ENCODE results near the gene JAML. TPM values are rescaled to one million over a fixed set of nuclear protein-coding genes. Genes with fewer than 3 reads are reported as not detected.

The JAML gene
- total RNA-seq, 4 donors from 2014 or later = 3.2 to 15.1 (median 8.0) TPM

DNA sequence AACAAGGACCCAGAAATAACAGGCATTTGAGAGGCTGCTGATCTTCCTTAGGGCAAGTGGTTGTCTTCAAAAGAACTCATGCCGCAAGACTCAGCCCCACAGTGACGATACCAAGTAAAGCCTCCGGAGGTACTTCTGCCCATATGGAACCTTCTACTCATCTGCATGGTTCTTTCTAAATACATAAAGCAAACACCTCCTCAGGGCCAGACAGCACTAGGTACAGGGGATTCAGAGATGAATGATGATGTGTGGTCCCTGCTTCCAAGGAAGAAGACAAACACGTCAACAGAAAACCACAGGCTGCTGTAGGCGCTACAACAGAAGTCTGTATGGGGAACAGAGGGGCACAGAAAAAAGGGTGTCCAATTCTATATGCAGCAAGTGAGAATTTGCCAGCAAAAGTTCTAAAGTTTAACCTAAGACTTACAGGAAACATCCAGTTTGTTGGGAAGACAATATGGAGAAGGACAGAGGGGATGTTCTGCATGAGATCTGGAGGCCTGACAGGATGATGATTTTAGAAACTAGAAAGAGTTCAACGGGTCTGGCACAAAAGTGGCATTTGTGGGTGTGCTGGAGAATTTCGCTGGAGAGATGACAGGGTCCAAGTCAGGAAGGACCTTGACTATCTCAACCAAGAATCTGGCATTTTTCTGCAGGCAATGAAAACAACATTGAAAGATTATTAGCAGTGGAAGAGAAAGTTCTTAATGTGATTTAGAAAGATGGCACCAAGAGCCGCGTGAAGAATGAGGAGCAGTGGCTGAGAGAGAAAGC is 23.7 kb downstream of the JAML start:
- peak overlapping the region in 1 of 4 donors; percentile 74 for H3K27ac ChIP-seq
- intact Hi-C loops (cut with DNase I; ENCODE audit: low total_unique reads) = no loop called here
- TF ChIP-seq EP300 (IDR thresholded peaks at IDR 0.05; ENCODE audit: low read depth) = no peak
- no peak for TF ChIP-seq POLR2AphosphoS5 (IDR thresholded peaks at IDR 0.05)
- no peak for TF ChIP-seq POLR2A (IDR thresholded peaks at IDR 0.05)
- TF ChIP-seq CTCF (IDR thresholded peaks at IDR 0.05) = no peak
- no peaks in the 10 kb centered on the region for H3K9me3 ChIP-seq
- no peaks in the 10 kb centered on the region for H3K36me3 ChIP-seq
- H3K4me3 ChIP-seq = no peak overlapping the region
- in situ Hi-C loops (cut with MboI; ENCODE audit: low pct_ligation_motif_present in 1 of 4, low pct_unique_long_range_greater_than_20kb in 1 of 4, low sequenced_read_pairs in 3 of 4) = loop anchor here in 2 of 4 donors (5.0 to 10.0 kb wide), 2 partner anchors 84 to 156 kb away; partner anchors contain the start of gene UBE4A (in 1 of the 2)
- peaks cover 6 to 40% (median 16%) of the 10 kb centered on the region in 4 donors for H3K4me1 ChIP-seq
- WGBS, 2 donors (ENCODE audit: low coverage in 1 of 2) = 79 to 91% methylated on average over 8 to 9 of the region's 9 CpGs
- no peak for DNase-seq
- no peaks in the 10 kb centered on the region for H3K27me3 ChIP-seq

- no peaks in the 10 kb centered on the region for H3K36me3 ChIP-seq
- peaks cover 8 to 38% (median 17%) of the 10 kb centered on the region in 4 donors for H3K4me1 ChIP-seq
- TF ChIP-seq POLR2A (IDR thresholded peaks at IDR 0.05) = no peak
- TF ChIP-seq POLR2AphosphoS5 (IDR thresholded peaks at IDR 0.05) = no peak
- TF ChIP-seq EP300 (IDR thresholded peaks at IDR 0.05; ENCODE audit: low read depth) = no peak
- TF ChIP-seq CTCF (IDR thresholded peaks at IDR 0.05) = no peak
- WGBS, 2 donors (ENCODE audit: low coverage in 1 of 2) = 83 to 98% methylated on average over 1 to 5 of the region's 5 CpGs
- no peak for DNase-seq
- H3K4me3 ChIP-seq = no peak overlapping the region
- H3K9me3 ChIP-seq = no peaks in the 10 kb centered on the region
- intact Hi-C loops (cut with DNase I; ENCODE audit: low total_unique reads) (no loop called here), in situ Hi-C loops (cut with MboI; ENCODE audit: low pct_ligation_motif_present in 1 of 4, low pct_unique_long_range_greater_than_20kb in 1 of 4, low sequenced_read_pairs in 3 of 4) (loop anchor here in 2 of 4 donors (5.0 to 10.0 kb wide), 2 partner anchors 84 to 157 kb away; partner anchors contain the start of gene UBE4A (in 1 of the 2))
- no peak overlapping the region for H3K27ac ChIP-seq
- no peaks in the 10 kb centered on the region for H3K27me3 ChIP-seq
Observed at GRCh38 chr11:118200497-118200896, 24.3 kb downstream of the JAML start.

DNA sequence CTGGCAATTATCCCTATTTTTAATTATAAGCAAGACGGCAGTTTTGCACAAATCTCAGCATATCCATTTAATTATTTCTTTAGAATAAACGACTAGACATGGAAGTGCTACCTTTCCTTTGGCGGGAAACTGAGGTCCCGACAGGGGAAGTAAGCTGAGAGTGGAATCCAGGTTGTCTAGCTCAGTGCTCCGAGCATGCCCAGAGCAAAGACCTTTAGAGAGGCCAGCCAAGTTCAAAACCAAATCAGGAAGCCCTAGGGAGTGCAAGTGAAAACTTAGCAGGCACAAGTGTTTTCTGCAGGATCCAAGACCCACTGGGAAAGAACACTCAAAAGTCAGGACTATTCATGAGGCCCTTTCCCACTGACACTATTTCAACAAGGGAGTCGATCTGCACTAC is 25.7 kb downstream of the JAML start:
- Histone ChIP-seq H3K9me3 (no peaks in the 10 kb centered on the region), H3K36me3 (no peaks in the 10 kb centered on the region), H3K27ac (no peak overlapping the region), H3K4me3 (no peak overlapping the region), H3K4me1 (peaks cover 15 to 51% (median 26%) of the 10 kb centered on the region in 4 donors), H3K27me3 (no peaks in the 10 kb centered on the region)
- TF ChIP-seq POLR2A (IDR thresholded peaks at IDR 0.05) (no peak), CTCF (IDR thresholded peaks at IDR 0.05) (no peak)
- DNase-seq = no peak
- intact Hi-C loops (cut with DNase I; ENCODE audit: low total_unique reads) = loop anchor here (5.0 kb wide), 1 partner anchor 153 kb away; no protein-coding TSS in a partner anchor
- in situ Hi-C loops (cut with MboI; ENCODE audit: low pct_ligation_motif_present in 1 of 4, low pct_unique_long_range_greater_than_20kb in 1 of 4, low sequenced_read_pairs in 3 of 4) = loop anchor here in 3 of 4 donors (5.0 to 25.0 kb wide), 5 partner anchors 88 to 296 kb away; partner anchors contain the start of gene UBE4A (in 2 of the 3)
- WGBS, 2 donors (ENCODE audit: low coverage in 1 of 2) = 83 to 91% methylated on average over 5 to 6 of the region's 6 CpGs

DNA sequence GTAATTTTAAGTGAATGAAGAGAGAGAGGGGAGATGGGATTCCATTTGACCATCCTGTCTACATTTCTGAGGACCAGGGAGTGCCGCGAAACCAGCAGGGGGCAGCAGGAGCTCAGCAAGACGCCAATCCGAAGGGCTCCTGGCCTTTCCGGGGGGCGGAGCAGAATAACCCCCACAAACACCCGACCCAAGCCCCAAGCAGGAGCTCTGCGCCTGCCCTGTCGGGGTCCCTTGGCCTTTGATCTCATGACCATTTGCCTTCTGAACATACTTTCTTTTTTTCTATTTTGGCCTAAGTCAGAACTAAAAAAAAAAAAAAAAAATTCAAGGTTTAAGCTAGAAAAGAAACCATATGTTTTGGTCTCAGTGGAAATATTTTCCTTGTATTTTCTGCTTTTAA is 26.4 kb downstream of the JAML start:
- H3K27me3 ChIP-seq = no peaks in the 10 kb centered on the region
- H3K4me1 ChIP-seq = peaks cover 12 to 49% (median 23%) of the 10 kb centered on the region in 4 donors
- in situ Hi-C loops (cut with MboI; ENCODE audit: low pct_ligation_motif_present in 1 of 4, low pct_unique_long_range_greater_than_20kb in 1 of 4, low sequenced_read_pairs in 3 of 4) = loop anchor here in 3 of 4 donors (5.0 to 25.0 kb wide), 5 partner anchors 89 to 296 kb away; partner anchors contain the start of gene UBE4A (in 2 of the 3)
- TF ChIP-seq EP300 (IDR thresholded peaks at IDR 0.05; ENCODE audit: low read depth) = no peak
- TF ChIP-seq CTCF (IDR thresholded peaks at IDR 0.05) = peak; percentile 88 to 93 (median 89)
- TF ChIP-seq POLR2A (IDR thresholded peaks at IDR 0.05) = no peak
- TF ChIP-seq POLR2AphosphoS5 (IDR thresholded peaks at IDR 0.05) = no peak
- 1 to 6% methylated on average over 2 to 9 of the region's 9 CpGs for WGBS, 2 donors (ENCODE audit: low coverage in 1 of 2)
- H3K4me3 ChIP-seq = peak overlapping the region in 1 of 4 donors; percentile 32
- peak; percentile 86 for DNase-seq
- intact Hi-C loops (cut with DNase I; ENCODE audit: low total_unique reads) = loop anchor here (5.0 kb wide), 1 partner anchor 154 kb away; no protein-coding TSS in a partner anchor
- no peaks in the 10 kb centered on the region for H3K36me3 ChIP-seq
- no peaks in the 10 kb centered on the region for H3K9me3 ChIP-seq
- H3K27ac ChIP-seq = peak overlapping the region in 2 of 4 donors; percentile 37 to 58
